Ovary (tissue), 9 donors: ENCODE results near the gene C9orf50. TPM values are rescaled to one million over a fixed set of nuclear protein-coding genes. Genes with fewer than 3 reads are reported as not detected.

Experiments used
- DNase-seq, 5 donors: peaks; one replicate each; pipeline ENCODE4 v3.0.0-alpha.2; 2019 to 2020
- H3K27ac ChIP-seq, 2 donors: fragments of 200-600 bp; one replicate each; pipeline versions ENCODE4 v1.5.1 to v1.8.0; 2019 to 2022
- H3K27me3 ChIP-seq: fragments of 200-600 bp; one replicate; pipeline ENCODE4 v1.8.0; 2022
- H3K36me3 ChIP-seq: fragments of 200-600 bp; sonication (generic); one replicate; pipeline ENCODE4 v1.5.1; 2019
- H3K4me1 ChIP-seq: one replicate; pipeline ENCODE4 v1.8.1; 2013; ENCODE audit warnings: mild to moderate bottlenecking, moderate library complexity; ENCODE audit not compliant: insufficient read depth
- H3K4me3 ChIP-seq: fragments of 200-600 bp; sonication (generic); one replicate; pipeline ENCODE4 v1.5.1; 2017
- H3K9me3 ChIP-seq, 2 donors: fragments of 200-600 bp in 1 of 2; sonication (generic) in 1 of 2; one replicate each; pipeline versions ENCODE4 v1.5.1 to v1.8.1; 2013 to 2019; ENCODE audit warnings: mild to moderate bottlenecking in 1 of 2, moderate library complexity in 1 of 2
- CTCF ChIP-seq, 3 donors: fragments of 450-650 bp in 2 of 3; fragments of 200-600 bp in 1 of 3; IDR thresholded peaks; one replicate each; pipeline versions ENCODE4 v1.5.1 to v1.8.0; 2016 to 2022; ENCODE audit warnings: antibody characterized with exemption in 3 of 3, mild to moderate bottlenecking in 1 of 3
- EP300 ChIP-seq: sonication (generic); formaldehyde crosslinking; IDR thresholded peaks from one replicate; pipeline ENCODE4 v1.6.1; 2017; ENCODE audit warnings: antibody characterized with exemption
- POLR2A ChIP-seq: fragments of 450-650 bp; IDR thresholded peaks from one replicate; pipeline ENCODE4 v1.6.1; 2017; ENCODE audit warnings: antibody characterized with exemption, mild to moderate bottlenecking, moderate library complexity
- WGBS, 3 donors: extraction: QIAGEN DNeasy Blood & Tissue Kit in 1 of 3; methylation state at CpG; one replicate each; pipeline versions ENCODE4 v1.1.5 to v1.1.7; 2013 to 2017; 5-methylcytosine and 5-hydroxymethylcytosine counted together
- intact Hi-C, 4 donors: fragments of 100-400 bp; cut with DNase I; formaldehyde crosslinking; loops; one replicate each; pipeline versions ENCODE4 v1.11.0 to v1.15.1; 2022 to 2023
- polyA plus RNA-seq, 2 donors: library from polyadenylated mRNA; stranded (reverse); fragments of 200-250 nt in 1 of 2; fragments of 350-450 nt in 1 of 2; fragmentation: Illumina TruSeq in 1 of 2; extraction: RNeasy Lipid Tissue Mini Kit (QIAGEN cat#74804) in 1 of 2; gene quantifications; one replicate each; pipeline ENCODE4 v1.2.3, GENCODE V29; 2013 to 2014
- total RNA-seq, 7 donors: library from RNA; depleted of rRNA in 2 of 7; stranded (reverse); fragments of >200 nt in 2 of 7; fragmentation: NEBNext Ultra II Directional in 3 of 7; extraction: Animal tissue kit (Norgen Biotek cat#: 25700) in 3 of 7; gene quantifications; one replicate each; pipeline versions ENCODE4 v1.1.0 to v1.2.4, GENCODE V29; 2016 to 2023
- donor health status: DM: no; HTN: no; CAD: no; lungs with moderate emphysema.
- donor health status: DM: no; HTN: no; CAD: no.
- donor health status: Bipolar disorder and iron deficiency.
- donor health status: DM: yes; HTN: yes; CAD: no.
- donor health status: DM: no; HTN: no; CAD: no.
- donor health status: DM: yes; HTN: yes; CAD: no.

The C9orf50 gene
- total and polyA plus RNA-seq, 9 donors = 0.07 to 1.1 (median 0.30) TPM; not detected in 6

GRCh38 chr9:129590466-129590865, 30.4 kb downstream of the C9orf50 start:
- Histone ChIP-seq H3K9me3 (no peaks in the 10 kb centered on the region), H3K36me3 (no peaks in the 10 kb centered on the region), H3K4me3 (no peak overlapping the region), H3K27ac (no peak overlapping the region), H3K27me3 (no peaks in the 10 kb centered on the region), H3K4me1 (peaks cover 7% of the 10 kb centered on the region)
- no peak for DNase-seq
- TF ChIP-seq EP300 = no peak
- WGBS, 3 donors = 87 to 89% (median 89%) methylated on average over 6 of the region's 6 CpGs
- intact Hi-C loops = no loop called here

GRCh38 chr9:129587487-129588262, 33.2 kb downstream of the C9orf50 start:
- H3K4me1 ChIP-seq = peaks cover 7% of the 10 kb centered on the region
- H3K9me3 ChIP-seq = no peaks in the 10 kb centered on the region
- no peak for TF ChIP-seq POLR2A
- no peak for TF ChIP-seq CTCF (IDR thresholded peaks at IDR 0.05)
- TF ChIP-seq EP300 = no peak
- WGBS, 3 donors = 82 to 92% (median 89%) methylated on average over 23 of the region's 23 CpGs
- intact Hi-C loops = loop anchor here in 1 of 4 donors (10.0 kb wide), 1 partner anchor 193 kb away; no protein-coding TSS in a partner anchor
- DNase-seq = no peak
- H3K36me3 ChIP-seq = no peaks in the 10 kb centered on the region
- no peak overlapping the region for H3K27ac ChIP-seq
- H3K4me3 ChIP-seq = no peak overlapping the region
- no peaks in the 10 kb centered on the region for H3K27me3 ChIP-seq

- no peaks in the 10 kb centered on the region for H3K9me3 ChIP-seq
- H3K4me1 ChIP-seq = peaks cover 7% of the 10 kb centered on the region
- DNase-seq = peak in 4 of 5 donors; percentile 45 to 82 (median 62)
- H3K27ac ChIP-seq = no peak overlapping the region
- H3K36me3 ChIP-seq = no peaks in the 10 kb centered on the region
- WGBS, 3 donors = 26 to 31% (median 29%) methylated on average over 7 to 8 of the region's 8 CpGs
- H3K27me3 ChIP-seq = no peaks in the 10 kb centered on the region
- no peak for TF ChIP-seq CTCF (IDR thresholded peaks at IDR 0.05)
- no peak for TF ChIP-seq POLR2A
- TF ChIP-seq EP300 = no peak
- intact Hi-C loops = loop anchor here in 1 of 4 donors (10.0 kb wide), 1 partner anchor 192 kb away; no protein-coding TSS in a partner anchor
- no peak overlapping the region for H3K4me3 ChIP-seq
These were observed 34.2 kb downstream of the C9orf50 start for GRCh38 chr9:129586685-129587084.

- no peak for DNase-seq
- intact Hi-C loops = loop anchor here in 1 of 4 donors (10.0 kb wide), 1 partner anchor 191 kb away; no protein-coding TSS in a partner anchor
- H3K4me3 ChIP-seq = no peak overlapping the region
- 92 to 100% (median 95%) methylated on average over 1 of the region's 1 CpG for WGBS, 3 donors
- no peaks in the 10 kb centered on the region for H3K9me3 ChIP-seq
- H3K4me1 ChIP-seq = peaks cover 7% of the 10 kb centered on the region
- H3K27ac ChIP-seq = no peak overlapping the region
- no peaks in the 10 kb centered on the region for H3K36me3 ChIP-seq
- H3K27me3 ChIP-seq = no peaks in the 10 kb centered on the region
- TF ChIP-seq EP300 (no peak), POLR2A (no peak), CTCF (IDR thresholded peaks at IDR 0.05) (no peak)
These were observed 34.7 kb downstream of the C9orf50 start for GRCh38 chr9:129586245-129586644.

- H3K36me3 ChIP-seq = no peaks in the 10 kb centered on the region
- no peak overlapping the region for H3K4me3 ChIP-seq
- DNase-seq = no peak
- H3K9me3 ChIP-seq = no peaks in the 10 kb centered on the region
- H3K27ac ChIP-seq = no peak overlapping the region
- WGBS, 3 donors = 90 to 98% (median 96%) methylated on average over 1 of the region's 1 CpG
- H3K4me1 ChIP-seq = peaks cover 7% of the 10 kb centered on the region
- H3K27me3 ChIP-seq = no peaks in the 10 kb centered on the region
- intact Hi-C loops = loop anchor here in 1 of 4 donors (10.0 kb wide), 1 partner anchor 191 kb away; no protein-coding TSS in a partner anchor
- no peak for TF ChIP-seq POLR2A
- TF ChIP-seq CTCF (IDR thresholded peaks at IDR 0.05) = no peak
- TF ChIP-seq EP300 = no peak
These were observed 35.5 kb downstream of the C9orf50 start for GRCh38 chr9:129585352-129585751.
